ENCODE data around the gene CORT.

DNA sequence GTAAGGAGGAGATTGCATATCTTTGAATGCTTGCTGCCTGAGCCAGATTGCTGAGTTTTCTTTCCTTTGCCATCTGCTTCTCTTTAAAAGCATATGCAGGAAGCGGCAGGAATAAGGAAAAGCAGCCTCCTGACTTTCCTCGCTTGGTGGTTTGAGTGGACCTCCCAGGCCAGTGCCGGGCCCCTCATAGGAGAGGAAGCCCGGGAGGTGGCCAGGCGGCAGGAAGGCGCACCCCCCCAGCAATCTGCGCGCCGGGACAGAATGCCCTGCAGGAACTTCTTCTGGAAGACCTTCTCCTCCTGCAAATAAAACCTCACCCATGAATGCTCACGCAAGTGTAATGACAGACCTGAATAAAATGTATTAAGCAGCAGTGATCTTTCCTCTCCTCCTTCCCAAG lies 1.5 kb downstream of the CORT start:
- no peak for TF ChIP-seq EZH2 (optimal IDR thresholded peaks at IDR 0.05; ENCODE audit: low read depth, low read length)
- TF ChIP-seq, protein P1, sequence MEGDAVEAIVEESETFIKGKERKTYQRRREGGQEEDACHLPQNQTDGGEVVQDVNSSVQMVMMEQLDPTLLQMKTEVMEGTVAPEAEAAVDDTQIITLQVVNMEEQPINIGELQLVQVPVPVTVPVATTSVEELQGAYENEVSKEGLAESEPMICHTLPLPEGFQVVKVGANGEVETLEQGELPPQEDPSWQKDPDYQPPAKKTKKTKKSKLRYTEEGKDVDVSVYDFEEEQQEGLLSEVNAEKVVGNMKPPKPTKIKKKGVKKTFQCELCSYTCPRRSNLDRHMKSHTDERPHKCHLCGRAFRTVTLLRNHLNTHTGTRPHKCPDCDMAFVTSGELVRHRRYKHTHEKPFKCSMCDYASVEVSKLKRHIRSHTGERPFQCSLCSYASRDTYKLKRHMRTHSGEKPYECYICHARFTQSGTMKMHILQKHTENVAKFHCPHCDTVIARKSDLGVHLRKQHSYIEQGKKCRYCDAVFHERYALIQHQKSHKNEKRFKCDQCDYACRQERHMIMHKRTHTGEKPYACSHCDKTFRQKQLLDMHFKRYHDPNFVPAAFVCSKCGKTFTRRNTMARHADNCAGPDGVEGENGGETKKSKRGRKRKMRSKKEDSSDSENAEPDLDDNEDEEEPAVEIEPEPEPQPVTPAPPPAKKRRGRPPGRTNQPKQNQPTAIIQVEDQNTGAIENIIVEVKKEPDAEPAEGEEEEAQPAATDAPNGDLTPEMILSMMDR (IDR thresholded peaks at IDR 0.05; ENCODE audit: low read length): no peak
